HCT116 (cell line): ENCODE measurements around the gene DDX10. TPM values are rescaled to one million over a fixed set of nuclear protein-coding genes. Genes with fewer than 3 reads are reported as not detected.

Experiments used
- ATAC-seq: fragments of 200-7000 bp; cut with Tn5 transposase; 2 replicates; pipeline ENCODE4 v1.9.1; 2020; ENCODE audit warnings: mild to moderate bottlenecking, moderate library complexity
- BruUV-seq: library from RNA; stranded (reverse); fragments of 400-500 nt; replicated peaks from 2 replicates; lab custom pipeline; 2021; lab: Mats Ljungman, UMichigan
- CTCF ChIA-PET: fragments of 300-600 bp; sonication (Branson Sonifier 250); formaldehyde crosslinking; loops from one replicate; lab custom pipeline; 2021; ENCODE audit warnings: antibody characterized with exemption; lab: Charles Lee
- POLR2A ChIA-PET: fragments of 300-600, 350-600 bp; sonication (Branson Sonifier 250); formaldehyde crosslinking; loops from one replicate; lab custom pipeline; 2021; ENCODE audit warnings: antibody characterized with exemption; lab: Charles Lee
- RAD21 ChIA-PET, 2 experiments: fragments of 300-600 bp; sonication (Branson Sonifier 250); formaldehyde crosslinking; loops; one replicate each; lab custom pipeline; 2023; ENCODE audit warnings: low total read pairs in 2 of 2; ENCODE audit not compliant: uncharacterized antibody in 2 of 2, unreplicated experiment in 2 of 2, low non-redundant PET in 1 of 2; lab: Charles Lee
- DNase-seq: peaks from one replicate; pipeline ENCODE4 v3.0.0-alpha.2; 2010; ENCODE audit warnings: low read depth, low spot score
- H2AFZ ChIP-seq: fragments of 200-600 bp; shearing (Covaris generic), sonication (generic); 2 replicates; pipeline ENCODE4 v1.6.1; 2017; ENCODE audit warnings: low read depth, mixed run types, mixed read lengths, antibody characterized with exemption, low read length; ENCODE audit not compliant: poor library complexity, severe bottlenecking
- H3K27ac ChIP-seq: 2 replicates; pipeline ENCODE4 v1.5.1; 2012; ENCODE audit warnings: low read depth, low read length
- H3K27me3 ChIP-seq: fragments of 200-600 bp; sonication (generic); 2 replicates; pipeline ENCODE4 v1.6.1; 2016; ENCODE audit warnings: mixed run types, low read length, mixed read lengths; ENCODE audit not compliant: insufficient read depth
- H3K36me3 ChIP-seq, 2 experiments: fragments of 200-500 bp in 1 of 2; fragments of 200-600 bp in 1 of 2; sonication (Bioruptor generic) in 1 of 2; sonication (generic) in 1 of 2; 2 replicates each; pipeline versions ENCODE4 v1.5.1 to v1.6.1; 2014 to 2016; ENCODE audit warnings: low read length in 2 of 2, inconsistent platforms in 1 of 2, mixed read lengths in 1 of 2, mixed run types in 1 of 2; ENCODE audit not compliant: insufficient read depth in 2 of 2, control insufficient read depth in 1 of 2
- H3K4me1 ChIP-seq, 2 experiments: fragments of 200-600 bp in 1 of 2; sonication (generic) in 1 of 2; 2 replicates each; pipeline versions ENCODE4 v1.5.1 to v1.6.1; 2012 to 2017; ENCODE audit warnings: low read length in 2 of 2, inconsistent platforms in 1 of 2, mild to moderate bottlenecking in 1 of 2, mixed read lengths in 1 of 2, mixed run types in 1 of 2, moderate library complexity in 1 of 2; ENCODE audit not compliant: insufficient read depth in 2 of 2, control insufficient read depth in 1 of 2
- H3K4me2 ChIP-seq: fragments of 200-600 bp; sonication (generic); 2 replicates; pipeline ENCODE4 v1.6.1; 2017; ENCODE audit warnings: mixed run types, low read length, mixed read lengths
- H3K4me3 ChIP-seq, 2 experiments: fragments of 200-600 bp in 1 of 2; sonication (generic) in 1 of 2; replicated peaks in 1 of 2; 2 replicates each; pipeline ENCODE4 v1.5.1; 2011 to 2016; ENCODE audit warnings: low read length in 2 of 2, control low read depth in 1 of 2, low read depth in 1 of 2, mild to moderate bottlenecking in 1 of 2, mixed read lengths in 1 of 2, mixed run types in 1 of 2
- H3K79me2 ChIP-seq: fragments of 200-600 bp; sonication (generic); 2 replicates; pipeline ENCODE4 v1.6.1; 2017; ENCODE audit warnings: mild to moderate bottlenecking, mixed run types, low read length, moderate library complexity, mixed read lengths; ENCODE audit not compliant: insufficient read depth
- H3K9ac ChIP-seq: fragments of 200-600 bp; sonication (generic); 2 replicates; pipeline ENCODE4 v1.6.1; 2016; ENCODE audit warnings: low read length, mixed read lengths
- H3K9me2 ChIP-seq: fragments of 200-600 bp; sonication (generic), shearing (Covaris generic); 2 replicates; pipeline ENCODE4 v1.6.1; 2017; ENCODE audit warnings: mixed run types, mild to moderate bottlenecking, moderate library complexity; ENCODE audit not compliant: insufficient read depth
- H3K9me3 ChIP-seq, 2 experiments: fragments of 200-500 bp in 1 of 2; fragments of 200-600 bp in 1 of 2; sonication (Bioruptor generic) in 1 of 2; sonication (generic) in 1 of 2; 2 replicates each; pipeline ENCODE4 v1.6.1; 2014 to 2017; ENCODE audit warnings: low read length in 2 of 2, mixed read lengths in 2 of 2, inconsistent platforms in 1 of 2, low read depth in 1 of 2, mild to moderate bottlenecking in 1 of 2, mixed run types in 1 of 2, moderate library complexity in 1 of 2; ENCODE audit not compliant: control insufficient read depth in 1 of 2, insufficient read depth in 1 of 2
- H4K20me1 ChIP-seq: fragments of 200-600 bp; sonication (generic), shearing (Covaris generic); 2 replicates; pipeline ENCODE4 v1.6.1; 2017; ENCODE audit warnings: mixed run types, mild to moderate bottlenecking, moderate library complexity; ENCODE audit not compliant: insufficient read depth
- CBX3 ChIP-seq: IDR thresholded peaks from 2 replicates; pipeline ENCODE4 v1.6.1; 2012; ENCODE audit warnings: low read depth
- EGR1 ChIP-seq: IDR thresholded peaks from 2 replicates; pipeline ENCODE4 v1.6.1; 2012; ENCODE audit warnings: low read depth
- EZH2phosphoT487 ChIP-seq: fragments of 200-600 bp; IDR thresholded peaks from 2 replicates; pipeline ENCODE4 v1.6.1; 2018; ENCODE audit warnings: antibody characterized with exemption, borderline replicate concordance
- FOSL1 ChIP-seq: IDR thresholded peaks from 2 replicates; pipeline ENCODE4 v1.6.1; 2012; ENCODE audit warnings: low read depth
- MAX ChIP-seq: IDR thresholded peaks from 2 replicates; pipeline ENCODE4 v1.6.1; 2012
- POLR2A ChIP-seq: IDR thresholded peaks from 2 replicates; pipeline ENCODE4 v1.7.0; 2011; ENCODE audit warnings: borderline replicate concordance; ENCODE audit not compliant: insufficient read depth, insufficient read length; ENCODE audit errors: extremely low read depth
- POLR2AphosphoS5 ChIP-seq: IDR thresholded peaks from 2 replicates; pipeline ENCODE4 v1.6.1; 2011; ENCODE audit warnings: mild to moderate bottlenecking, low read depth, low read length, moderate library complexity
- SIN3A ChIP-seq: IDR thresholded peaks from 2 replicates; pipeline ENCODE4 v1.6.1; 2012; ENCODE audit warnings: low read depth
- SP1 ChIP-seq: IDR thresholded peaks from 2 replicates; pipeline ENCODE4 v1.6.1; 2012; ENCODE audit warnings: low read depth
- SRF ChIP-seq: IDR thresholded peaks from 2 replicates; pipeline ENCODE4 v1.6.1; 2012; ENCODE audit warnings: low read depth
- YY1 ChIP-seq: IDR thresholded peaks from 2 replicates; pipeline ENCODE4 v1.6.1; 2011; ENCODE audit warnings: low read length, low read depth, moderate library complexity, mild to moderate bottlenecking; ENCODE audit not compliant: insufficient replicate concordance; ENCODE audit errors: extremely low read depth
- ZFX ChIP-seq: fragments of 450-650 bp; IDR thresholded peaks from 2 replicates; pipeline ENCODE4 v1.6.1; 2017
- intact Hi-C: fragments of 100-400 bp; cut with micrococcal nuclease; formaldehyde crosslinking; loops from 2 replicates; pipeline ENCODE4 v1.10.0; 2022
- total RNA-seq: library from RNA; stranded (reverse); gene quantifications from one replicate; pipeline ENCODE4 v1.2.1, GENCODE V29; 2021; ENCODE audit not compliant: unreplicated experiment
- TF ChIP-seq, protein P1 (sequence below): IDR thresholded peaks from 2 replicates; pipeline ENCODE4 v1.6.1; 2011; ENCODE audit warnings: mild to moderate bottlenecking, low read length, moderate library complexity; ENCODE audit not compliant: insufficient replicate concordance; ENCODE audit errors: extremely low read depth

The DDX10 gene
- total RNA-seq, 1 experiment from 2014 or later, result 66.5 TPM

DNA sequence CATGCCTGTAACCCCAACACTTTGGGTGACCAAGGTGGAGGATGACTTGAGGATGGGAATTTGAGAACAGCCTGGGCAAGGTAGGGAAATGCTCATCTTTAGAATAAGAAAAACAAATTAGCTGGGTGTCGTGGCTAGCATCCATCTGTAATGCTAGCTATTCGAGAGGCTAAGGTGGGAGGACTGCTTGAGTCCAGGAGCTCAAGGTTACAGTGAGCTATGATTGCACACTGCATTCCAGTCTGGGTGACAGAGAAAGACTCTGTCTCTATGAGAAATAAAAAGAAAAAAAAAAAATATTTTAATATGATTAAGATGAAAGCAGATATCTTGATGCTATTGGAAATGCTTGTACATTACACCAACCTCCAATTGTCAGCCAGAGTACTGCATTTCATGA is 28.6 kb upstream of the DDX10 start:
- no peak overlapping the region for H3K4me2 ChIP-seq
- no TSS peak for BruUV-seq
- ChIA-PET CTCF (interaction anchor here (1.0 kb wide), 1 partner anchor 9 kb away, joined by 3 read pairs; no protein-coding TSS in a partner anchor), RAD21 (no interaction called here), POLR2A (no interaction called here)
- TF ChIP-seq, protein P1, sequence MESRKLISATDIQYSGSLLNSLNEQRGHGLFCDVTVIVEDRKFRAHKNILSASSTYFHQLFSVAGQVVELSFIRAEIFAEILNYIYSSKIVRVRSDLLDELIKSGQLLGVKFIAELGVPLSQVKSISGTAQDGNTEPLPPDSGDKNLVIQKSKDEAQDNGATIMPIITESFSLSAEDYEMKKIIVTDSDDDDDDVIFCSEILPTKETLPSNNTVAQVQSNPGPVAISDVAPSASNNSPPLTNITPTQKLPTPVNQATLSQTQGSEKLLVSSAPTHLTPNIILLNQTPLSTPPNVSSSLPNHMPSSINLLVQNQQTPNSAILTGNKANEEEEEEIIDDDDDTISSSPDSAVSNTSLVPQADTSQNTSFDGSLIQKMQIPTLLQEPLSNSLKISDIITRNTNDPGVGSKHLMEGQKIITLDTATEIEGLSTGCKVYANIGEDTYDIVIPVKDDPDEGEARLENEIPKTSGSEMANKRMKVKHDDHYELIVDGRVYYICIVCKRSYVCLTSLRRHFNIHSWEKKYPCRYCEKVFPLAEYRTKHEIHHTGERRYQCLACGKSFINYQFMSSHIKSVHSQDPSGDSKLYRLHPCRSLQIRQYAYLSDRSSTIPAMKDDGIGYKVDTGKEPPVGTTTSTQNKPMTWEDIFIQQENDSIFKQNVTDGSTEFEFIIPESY, result no peak
- no peak for TF ChIP-seq FOSL1
- TF ChIP-seq CBX3, result no peak
- no peak for TF ChIP-seq SIN3A
- no peak for TF ChIP-seq YY1
- no peak for TF ChIP-seq POLR2AphosphoS5
- no peak for TF ChIP-seq SP1
- TF ChIP-seq EZH2phosphoT487, result no peak
- no peak for TF ChIP-seq EGR1
- TF ChIP-seq POLR2A, result no peak
- TF ChIP-seq MAX, result no peak
- no peak for TF ChIP-seq ZFX
- TF ChIP-seq SRF, result no peak
- H3K4me1 ChIP-seq, result peaks cover 0 to 3% of the 10 kb centered on the region in 2 experiments; a peak in 1 of 4 replicates
- H3K36me3 ChIP-seq, result no peaks in the 10 kb centered on the region
- no peaks in the 10 kb centered on the region for H3K9me2 ChIP-seq
- no peaks in the 10 kb centered on the region for H3K27me3 ChIP-seq
- no peaks in the 10 kb centered on the region for H3K79me2 ChIP-seq
- DNase-seq, result no peak
- no peak for ATAC-seq
- intact Hi-C loops, result no loop called here
- H4K20me1 ChIP-seq, result no peaks in the 10 kb centered on the region
- H3K9ac ChIP-seq, result no peak overlapping the region
- no peak overlapping the region for H2AFZ ChIP-seq
- H3K9me3 ChIP-seq, result no peaks in the 10 kb centered on the region
- H3K4me3 ChIP-seq, result no peak overlapping the region
- H3K27ac ChIP-seq, result no peak overlapping the region
